ENCODE data around the gene CASKIN1. TPM values are rescaled to one million over a fixed set of nuclear protein-coding genes. Genes with fewer than 3 reads are reported as not detected.

Gene CASKIN1
- total RNA-seq, 2 donors from 2014 or later, result 0.66 to 0.78 TPM

DNA sequence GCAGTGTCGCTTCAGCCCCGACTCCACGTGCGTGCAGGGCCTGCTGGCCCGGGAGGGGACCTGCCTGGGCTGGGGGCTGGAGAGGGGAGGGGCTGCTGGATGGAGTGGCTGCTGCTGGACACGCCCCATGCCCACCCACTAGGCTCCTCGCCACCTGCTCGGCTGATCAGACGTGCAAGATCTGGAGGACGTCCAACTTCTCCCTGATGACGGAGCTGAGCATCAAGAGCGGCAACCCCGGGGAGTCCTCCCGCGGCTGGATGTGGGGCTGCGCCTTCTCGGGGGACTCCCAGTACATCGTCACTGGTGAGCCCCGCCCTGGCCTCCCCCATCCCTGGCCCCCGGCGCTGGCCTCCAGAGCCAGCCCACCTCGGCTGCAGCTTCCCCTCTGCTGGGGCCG lies 11.9 kb upstream of the CASKIN1 start:
- TF ChIP-seq, protein P1, sequence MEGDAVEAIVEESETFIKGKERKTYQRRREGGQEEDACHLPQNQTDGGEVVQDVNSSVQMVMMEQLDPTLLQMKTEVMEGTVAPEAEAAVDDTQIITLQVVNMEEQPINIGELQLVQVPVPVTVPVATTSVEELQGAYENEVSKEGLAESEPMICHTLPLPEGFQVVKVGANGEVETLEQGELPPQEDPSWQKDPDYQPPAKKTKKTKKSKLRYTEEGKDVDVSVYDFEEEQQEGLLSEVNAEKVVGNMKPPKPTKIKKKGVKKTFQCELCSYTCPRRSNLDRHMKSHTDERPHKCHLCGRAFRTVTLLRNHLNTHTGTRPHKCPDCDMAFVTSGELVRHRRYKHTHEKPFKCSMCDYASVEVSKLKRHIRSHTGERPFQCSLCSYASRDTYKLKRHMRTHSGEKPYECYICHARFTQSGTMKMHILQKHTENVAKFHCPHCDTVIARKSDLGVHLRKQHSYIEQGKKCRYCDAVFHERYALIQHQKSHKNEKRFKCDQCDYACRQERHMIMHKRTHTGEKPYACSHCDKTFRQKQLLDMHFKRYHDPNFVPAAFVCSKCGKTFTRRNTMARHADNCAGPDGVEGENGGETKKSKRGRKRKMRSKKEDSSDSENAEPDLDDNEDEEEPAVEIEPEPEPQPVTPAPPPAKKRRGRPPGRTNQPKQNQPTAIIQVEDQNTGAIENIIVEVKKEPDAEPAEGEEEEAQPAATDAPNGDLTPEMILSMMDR (IDR thresholded peaks at IDR 0.05), result no peak
- no peak for TF ChIP-seq POLR2A (IDR thresholded peaks at IDR 0.05)

DNA sequence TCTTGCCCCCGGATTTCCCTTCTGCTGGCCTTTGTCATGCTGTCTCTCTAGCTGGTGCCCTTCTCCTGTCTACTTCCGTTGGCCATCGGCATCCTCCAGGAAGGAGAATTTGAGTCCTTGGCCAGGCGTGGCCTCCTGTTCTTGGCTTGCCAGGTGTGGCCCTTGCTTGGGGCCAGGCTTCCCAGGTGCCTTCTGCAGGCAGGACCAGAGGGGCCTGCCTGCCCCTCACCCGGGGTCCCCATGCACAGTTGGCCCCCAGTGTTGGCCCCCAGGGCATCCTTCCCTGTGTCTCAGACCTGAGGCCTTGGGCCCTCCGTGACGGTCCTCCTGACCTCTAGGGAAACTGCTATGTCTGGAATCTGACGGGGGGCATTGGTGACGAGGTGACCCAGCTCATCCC lies 11.5 kb upstream of the CASKIN1 start:
- intact Hi-C loops (cut with DNase I), result no loop called here
- Histone ChIP-seq H3K27ac (no peak overlapping the region), H3K4me1 (peaks cover 31% of the 10 kb centered on the region), H3K4me3 (no peak overlapping the region), H3K36me3 (replicated peaks in 1 of 2; ENCODE audit: insufficient read depth in 1 of 2, low read depth in 2 of 2) (peaks cover 0 to 18% of the 10 kb centered on the region in 2 donors), H3K27me3 (no peaks in the 10 kb centered on the region), H3K9me3 (no peaks in the 10 kb centered on the region)
- 81 to 83% methylated on average over 5 to 9 of the region's 9 CpGs for WGBS, 2 donors
- DNase-seq (no peak), ATAC-seq (no peak)
- TF ChIP-seq, protein P1 (IDR thresholded peaks at IDR 0.05), result no peak
- TF ChIP-seq POLR2A (IDR thresholded peaks at IDR 0.05), result no peak

More for the DNA sequence above, 11.9 kb upstream of the CASKIN1 start:
- ATAC-seq (no peak), DNase-seq (no peak)
- H3K4me1 ChIP-seq, result peaks cover 35% of the 10 kb centered on the region
- no peak overlapping the region for H3K4me3 ChIP-seq
- no peak overlapping the region for H3K27ac ChIP-seq
- intact Hi-C loops (cut with DNase I), result no loop called here
- H3K9me3 ChIP-seq, result no peaks in the 10 kb centered on the region
- peaks cover 0 to 18% of the 10 kb centered on the region in 2 donors for H3K36me3 ChIP-seq (replicated peaks in 1 of 2; ENCODE audit: insufficient read depth in 1 of 2, low read depth in 2 of 2)
- no peaks in the 10 kb centered on the region for H3K27me3 ChIP-seq
- 83 to 96% methylated on average over 9 to 23 of the region's 23 CpGs for WGBS, 2 donors

DNA sequence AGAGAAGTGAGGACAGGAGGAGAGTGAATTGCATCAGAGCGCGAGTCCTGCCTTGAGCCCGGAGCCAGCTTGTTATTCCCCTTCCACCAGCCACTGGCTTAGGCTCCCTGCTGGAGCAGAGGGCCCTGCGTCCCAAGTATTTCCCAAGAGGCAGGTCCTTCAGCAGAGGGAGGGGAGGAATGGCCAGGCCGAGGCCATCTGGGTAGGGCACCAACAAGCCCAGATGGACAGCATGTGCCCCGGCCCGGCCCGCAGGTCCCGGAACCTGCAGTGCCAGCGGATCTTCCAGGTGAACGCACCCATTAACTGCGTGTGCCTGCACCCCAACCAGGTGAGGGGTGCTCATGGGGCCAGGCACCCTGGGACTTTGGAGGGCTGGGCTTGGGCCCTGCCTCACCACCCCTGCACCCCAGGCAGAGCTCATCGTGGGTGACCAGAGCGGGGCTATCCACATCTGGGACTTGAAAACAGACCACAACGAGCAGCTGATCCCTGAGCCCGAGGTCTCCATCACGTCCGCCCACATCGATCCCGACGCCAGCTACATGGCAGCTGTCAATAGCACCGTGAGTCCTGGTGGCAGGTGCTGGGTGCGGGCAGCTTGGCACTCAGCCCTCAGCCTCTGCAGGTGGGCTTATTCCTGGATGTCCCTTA lies 10.5 kb upstream of the CASKIN1 start:
- peaks cover 21% of the 10 kb centered on the region for H3K4me1 ChIP-seq
- H3K4me3 ChIP-seq, result no peak overlapping the region
- H3K36me3 ChIP-seq (replicated peaks in 1 of 2; ENCODE audit: insufficient read depth in 1 of 2, low read depth in 2 of 2), result peaks cover 0 to 18% of the 10 kb centered on the region in 2 donors
- intact Hi-C loops (cut with DNase I), result no loop called here
- H3K9me3 ChIP-seq, result no peaks in the 10 kb centered on the region
- TF ChIP-seq, protein P1 (IDR thresholded peaks at IDR 0.05), result no peak
- TF ChIP-seq POLR2A (IDR thresholded peaks at IDR 0.05), result no peak
- no peaks in the 10 kb centered on the region for H3K27me3 ChIP-seq
- ATAC-seq, result no peak
- 93 to 100% methylated on average over 2 to 23 of the region's 23 CpGs for WGBS, 2 donors
- DNase-seq, result no peak
- no peak overlapping the region for H3K27ac ChIP-seq

DNA sequence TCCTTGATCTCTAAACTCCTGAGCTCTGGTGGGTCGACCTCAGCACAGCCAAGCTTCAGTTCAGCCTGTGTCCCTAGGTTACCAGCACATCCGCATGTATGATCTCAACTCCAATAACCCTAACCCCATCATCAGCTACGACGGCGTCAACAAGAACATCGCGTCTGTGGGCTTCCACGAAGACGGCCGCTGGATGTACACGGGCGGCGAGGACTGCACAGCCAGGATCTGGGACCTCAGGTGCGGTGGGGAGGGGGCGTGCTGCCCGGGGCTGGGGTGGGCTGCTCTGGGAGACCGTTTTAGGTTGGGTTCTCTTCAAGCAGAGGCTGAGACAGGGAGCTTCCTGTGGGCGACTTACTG lies 10.0 kb upstream of the CASKIN1 start:
- H3K27ac ChIP-seq, result peak overlapping the region in 1 of 4 donors; percentile 94
- intact Hi-C loops (cut with DNase I), result no loop called here
- DNase-seq (no peak), ATAC-seq (no peak)
- no peak overlapping the region for H3K4me3 ChIP-seq
- WGBS, 2 donors, result 80 to 87% methylated on average over 14 to 17 of the region's 18 CpGs
- H3K27me3 ChIP-seq, result no peaks in the 10 kb centered on the region
- peaks cover 19% of the 10 kb centered on the region for H3K4me1 ChIP-seq
- TF ChIP-seq, protein P1 (IDR thresholded peaks at IDR 0.05), result no peak
- no peak for TF ChIP-seq POLR2A (IDR thresholded peaks at IDR 0.05)
- peaks cover 0 to 18% of the 10 kb centered on the region in 2 donors for H3K36me3 ChIP-seq (replicated peaks in 1 of 2; ENCODE audit: insufficient read depth in 1 of 2, low read depth in 2 of 2)
- H3K9me3 ChIP-seq, result no peaks in the 10 kb centered on the region

DNA sequence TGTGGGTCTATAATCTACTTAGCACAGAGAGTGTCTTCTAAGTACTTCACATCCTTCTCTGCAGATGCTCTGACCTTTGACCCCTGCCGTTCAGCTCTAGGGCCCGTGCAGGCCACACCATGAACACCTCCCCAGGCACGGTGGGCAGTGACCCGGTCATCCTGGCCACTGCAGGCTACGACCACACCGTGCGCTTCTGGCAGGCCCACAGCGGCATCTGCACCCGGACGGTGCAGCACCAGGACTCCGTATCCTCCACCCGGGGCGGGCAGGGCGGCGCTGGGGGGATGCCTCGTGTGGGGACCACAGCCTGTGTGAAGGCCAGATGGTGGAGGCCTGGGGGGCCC lies 9.5 kb upstream of the CASKIN1 start:
- peaks cover 0 to 18% of the 10 kb centered on the region in 2 donors for H3K36me3 ChIP-seq (replicated peaks in 1 of 2; ENCODE audit: insufficient read depth in 1 of 2, low read depth in 2 of 2)
- DNase-seq (no peak), ATAC-seq (peak; percentile 2)

More for the DNA sequence above, 9.5 kb upstream of the CASKIN1 start:
- Histone ChIP-seq H3K9me3 (no peaks in the 10 kb centered on the region), H3K27ac (peak overlapping the region; percentile 94 to 99 (median 96)), H3K4me3 (peak overlapping the region; percentile 67 to 88), H3K27me3 (no peaks in the 10 kb centered on the region), H3K4me1 (peaks cover 19% of the 10 kb centered on the region)
- no peak for TF ChIP-seq POLR2A (IDR thresholded peaks at IDR 0.05)
- TF ChIP-seq, protein P1 (IDR thresholded peaks at IDR 0.05), result peak in 1 of 7 experiments; percentile 1
- WGBS, 2 donors, result 11% methylated on average over 16 of the region's 16 CpGs; no CpG with 5 or more reads in 1 of the 2 donors
- intact Hi-C loops (cut with DNase I), result no loop called here
